ENCODE results near the gene GNG4.
A peak's percentile ranks its signal among the peaks of the same experiment; 100 is the strongest.

The GNG4 gene

DNA sequence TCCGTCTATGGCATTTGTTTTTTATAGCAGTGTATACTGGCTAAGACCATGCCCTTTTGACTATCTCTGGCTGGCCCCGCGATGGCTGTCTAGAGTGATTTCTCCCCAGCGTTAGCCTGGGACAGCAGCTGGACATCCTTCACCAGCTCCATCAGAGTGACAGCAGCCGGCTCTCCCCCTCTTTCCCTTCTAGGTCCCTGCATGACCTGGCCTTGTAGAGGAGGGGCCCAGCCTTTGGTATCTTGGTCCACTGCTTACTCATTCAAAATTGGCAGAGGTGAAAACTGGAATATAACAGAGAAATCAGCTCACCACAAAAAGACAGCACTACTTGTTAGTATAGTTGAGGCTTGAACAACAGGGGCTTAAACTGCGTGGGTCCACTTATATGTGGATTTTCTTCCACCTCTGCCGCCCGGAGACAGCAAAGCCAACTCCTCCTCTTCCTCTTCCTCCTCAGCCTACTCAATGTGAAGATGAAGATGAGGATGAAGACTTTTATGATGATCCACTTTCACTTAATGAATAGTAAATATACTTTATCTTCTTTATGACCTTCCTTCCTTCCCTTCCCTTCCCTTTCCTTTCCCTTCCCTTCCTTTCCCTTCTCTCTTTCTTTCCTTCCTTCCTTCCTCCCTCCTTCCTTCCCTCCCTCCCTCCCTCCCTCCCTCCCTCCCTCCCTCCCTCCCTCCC, 116.0 kb downstream of the GNG4 start:
- peak; percentile 36 for DNase-seq (ENCODE audit: low read depth)
- no peak overlapping the region for H3K4me3 ChIP-seq (replicated peaks; ENCODE audit: low read depth, low read length)
- TF ChIP-seq, protein P1, sequence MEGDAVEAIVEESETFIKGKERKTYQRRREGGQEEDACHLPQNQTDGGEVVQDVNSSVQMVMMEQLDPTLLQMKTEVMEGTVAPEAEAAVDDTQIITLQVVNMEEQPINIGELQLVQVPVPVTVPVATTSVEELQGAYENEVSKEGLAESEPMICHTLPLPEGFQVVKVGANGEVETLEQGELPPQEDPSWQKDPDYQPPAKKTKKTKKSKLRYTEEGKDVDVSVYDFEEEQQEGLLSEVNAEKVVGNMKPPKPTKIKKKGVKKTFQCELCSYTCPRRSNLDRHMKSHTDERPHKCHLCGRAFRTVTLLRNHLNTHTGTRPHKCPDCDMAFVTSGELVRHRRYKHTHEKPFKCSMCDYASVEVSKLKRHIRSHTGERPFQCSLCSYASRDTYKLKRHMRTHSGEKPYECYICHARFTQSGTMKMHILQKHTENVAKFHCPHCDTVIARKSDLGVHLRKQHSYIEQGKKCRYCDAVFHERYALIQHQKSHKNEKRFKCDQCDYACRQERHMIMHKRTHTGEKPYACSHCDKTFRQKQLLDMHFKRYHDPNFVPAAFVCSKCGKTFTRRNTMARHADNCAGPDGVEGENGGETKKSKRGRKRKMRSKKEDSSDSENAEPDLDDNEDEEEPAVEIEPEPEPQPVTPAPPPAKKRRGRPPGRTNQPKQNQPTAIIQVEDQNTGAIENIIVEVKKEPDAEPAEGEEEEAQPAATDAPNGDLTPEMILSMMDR (IDR thresholded peaks at IDR 0.05; ENCODE audit: low read length, missing control alignments) = no peak

DNA sequence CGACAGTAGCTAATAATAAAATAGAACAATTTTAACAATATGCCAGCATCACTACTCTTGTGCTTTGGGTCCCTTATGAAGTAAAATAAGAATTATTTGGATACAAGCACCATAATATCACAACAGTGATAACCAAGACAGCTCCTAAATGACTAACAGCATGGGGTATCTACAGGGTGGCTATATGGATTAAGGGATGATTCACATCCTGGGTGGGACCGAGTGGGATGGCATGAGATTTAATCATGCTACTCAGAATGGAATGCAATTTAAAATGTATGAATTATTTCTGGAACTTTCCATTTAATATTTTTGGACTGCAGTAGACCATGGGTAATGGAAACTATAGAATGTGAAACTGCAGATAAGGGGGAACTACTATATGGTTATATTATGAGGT, 117.2 kb downstream of the GNG4 start:
- TF ChIP-seq, protein P1 (IDR thresholded peaks at IDR 0.05; ENCODE audit: low read length, missing control alignments) = no peak
- peak; percentile 45 for DNase-seq (ENCODE audit: low read depth)
- no peak overlapping the region for H3K4me3 ChIP-seq (replicated peaks; ENCODE audit: low read depth, low read length)

DNA sequence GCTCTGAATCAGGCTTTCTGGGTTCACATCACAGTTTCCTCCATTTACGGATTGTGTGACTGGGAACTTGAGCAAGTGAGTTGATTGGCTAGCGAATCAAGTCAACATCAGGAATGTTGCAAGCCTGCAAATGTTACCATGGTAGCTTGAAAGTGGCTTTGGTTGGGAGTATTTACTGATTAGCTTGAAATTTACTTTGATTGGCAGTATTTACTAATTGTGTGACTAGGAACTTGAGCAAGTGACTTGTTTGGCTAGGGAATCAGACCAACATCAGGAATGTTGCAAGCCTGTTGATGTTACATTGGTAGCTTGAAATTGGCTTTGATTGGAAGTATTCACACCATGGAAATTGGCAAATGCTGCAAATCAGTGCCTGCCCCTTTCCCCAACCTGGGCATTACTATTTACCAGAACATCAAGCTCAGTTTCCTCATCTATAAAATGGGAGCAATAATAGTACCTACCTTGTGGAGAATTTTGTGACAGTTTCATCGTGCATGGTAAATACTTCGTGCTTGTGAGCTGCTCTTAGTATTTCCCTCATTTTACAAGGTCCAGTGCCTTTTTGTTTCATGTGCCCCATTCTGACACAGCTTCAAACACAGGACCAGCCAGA, 122.3 kb downstream of the GNG4 start:
- no peak for DNase-seq (ENCODE audit: low read depth)
- no peak overlapping the region for H3K4me3 ChIP-seq (replicated peaks; ENCODE audit: low read depth, low read length)
- TF ChIP-seq, protein P1 (IDR thresholded peaks at IDR 0.05; ENCODE audit: low read length, missing control alignments) = no peak

DNA sequence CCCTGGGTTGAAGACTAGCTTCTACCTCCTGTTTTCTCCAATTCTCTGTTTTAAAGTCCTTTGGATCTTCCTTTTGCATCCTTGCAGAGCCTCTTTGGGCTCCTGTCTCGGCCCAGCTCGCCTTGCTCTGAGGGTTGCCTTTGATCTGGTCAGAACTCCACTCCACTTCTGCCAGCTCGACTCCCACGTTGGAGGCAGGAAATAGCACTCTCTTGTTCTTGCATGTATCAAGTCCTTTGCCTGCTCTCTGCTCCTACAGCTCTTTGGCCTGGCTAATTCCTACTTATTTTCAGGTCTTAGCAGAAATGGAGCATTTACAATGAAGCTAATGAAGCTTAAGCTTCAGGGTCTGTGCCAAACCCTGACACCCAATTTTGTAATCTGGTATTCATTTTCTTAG, 124.3 kb downstream of the GNG4 start:
- TF ChIP-seq, protein P1 (IDR thresholded peaks at IDR 0.05; ENCODE audit: low read length, missing control alignments) = no peak
- H3K4me3 ChIP-seq (replicated peaks; ENCODE audit: low read depth, low read length) = no peak overlapping the region
- peak; percentile 33 for DNase-seq (ENCODE audit: low read depth)

DNA sequence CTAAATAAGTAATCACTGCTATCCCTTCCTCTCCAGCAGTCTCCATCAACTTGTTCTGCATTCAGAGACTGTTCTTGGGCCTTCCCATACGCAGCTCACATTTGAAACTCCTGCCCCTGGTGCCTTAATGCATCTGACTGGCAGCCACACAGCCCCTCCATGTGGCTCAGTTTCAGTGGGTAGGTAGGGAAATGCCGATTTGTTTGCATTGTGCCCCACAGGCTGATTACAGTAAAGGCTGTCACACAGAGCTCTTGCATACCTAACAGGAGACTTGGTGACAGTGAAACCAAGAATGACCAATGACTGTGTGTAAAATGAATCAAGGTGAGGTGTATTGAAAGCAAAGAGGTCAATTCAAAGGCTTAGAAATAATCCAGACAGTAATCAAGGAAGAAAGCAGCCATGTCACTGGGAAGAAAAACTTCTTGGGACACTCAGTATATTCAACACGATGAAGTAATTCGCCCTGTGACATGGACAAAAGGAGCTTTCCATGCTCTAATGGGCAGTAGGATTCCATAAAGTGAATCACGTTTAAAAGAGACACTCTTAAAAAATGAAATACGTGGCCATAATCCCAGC, 132.6 kb downstream of the GNG4 start:
- no peak for DNase-seq (ENCODE audit: low read depth)
- H3K4me3 ChIP-seq (replicated peaks; ENCODE audit: low read depth, low read length) = no peak overlapping the region
- TF ChIP-seq, protein P1 (IDR thresholded peaks at IDR 0.05; ENCODE audit: low read length, missing control alignments) = no peak

DNA sequence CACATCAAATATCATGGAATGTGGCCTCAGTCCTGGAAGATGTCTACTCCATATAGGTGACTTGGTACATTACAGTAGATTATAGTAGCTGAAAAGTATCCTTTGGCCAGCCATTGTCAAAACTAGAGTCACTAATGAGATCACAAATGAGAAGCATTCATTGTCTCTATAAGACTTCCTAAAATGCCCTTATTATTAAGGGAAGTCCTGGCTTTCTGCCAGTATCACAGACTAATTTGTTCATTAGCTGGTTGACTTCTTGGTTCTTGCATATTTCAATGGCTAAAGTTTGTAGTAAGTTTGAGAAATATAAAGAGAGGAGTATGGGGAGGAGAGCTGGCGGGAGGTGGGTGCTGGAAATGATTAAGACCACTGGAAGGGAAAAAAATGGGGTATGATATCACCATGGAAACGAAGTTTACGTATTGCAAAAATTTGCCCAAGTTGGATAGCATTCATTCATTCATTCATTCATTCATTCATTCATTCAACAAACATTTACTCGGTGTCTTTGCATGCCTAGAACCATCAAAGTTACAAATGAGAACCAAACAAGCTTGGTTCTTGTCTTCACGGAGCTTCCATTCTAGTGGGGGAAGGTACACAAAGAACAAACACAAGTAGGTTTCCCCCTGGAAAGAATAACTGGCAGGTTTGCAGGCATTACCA, 133.6 kb downstream of the GNG4 start:
- H3K4me3 ChIP-seq (replicated peaks; ENCODE audit: low read depth, low read length) = no peak overlapping the region
- no peak for DNase-seq (ENCODE audit: low read depth)
- TF ChIP-seq, protein P1 (IDR thresholded peaks at IDR 0.05; ENCODE audit: low read length, missing control alignments) = no peak

Measured in fibroblast of pulmonary artery (primary cell).